Upper lobe of left lung (tissue), 4 donors: Measurements from ENCODE around the gene BRAT1.

ENCODE experiments used
- EP300 ChIP-seq, 4 donors: sonication (generic); formaldehyde crosslinking; IDR thresholded peaks; one replicate each; pipeline ENCODE4 v1.5.1; 2017; ENCODE audit warnings: antibody characterized with exemption in 4 of 4, control low read depth in 2 of 4
- POLR2A ChIP-seq, 4 donors: fragments of 450-650 bp; IDR thresholded peaks; one replicate each; pipeline ENCODE4 v1.5.1; 2016 to 2017; ENCODE audit warnings: antibody characterized with exemption in 4 of 4, mild to moderate bottlenecking in 2 of 4

- TF ChIP-seq POLR2A (IDR thresholded peaks at IDR 0.05) (no peak), EP300 (IDR thresholded peaks at IDR 0.05) (no peak)
Measured at GRCh38 chr7:2587134-2587533, 31.8 kb upstream of the BRAT1 start.
